Nephron (organoid): ENCODE measurements around the gene DOC2A.
"Not testable (repeated sequence)": the region's sequence is repeated elsewhere in the genome, so short reads cannot be mapped to it uniquely, and the experiment has no call there.

Experiments used
- H3K27ac Mint-ChIP-seq, 3 experiments: 2 replicates each; pipeline ENCODE4 v1.8.0; 2020; ENCODE audit warnings: mixed read lengths in 3 of 3, mild to moderate bottlenecking in 2 of 3, moderate library complexity in 1 of 3
- H3K27me3 Mint-ChIP-seq: 2 replicates; pipeline ENCODE4 v1.8.0; 2021; ENCODE audit warnings: low read depth, mild to moderate bottlenecking, moderate library complexity, mixed read lengths
- H3K36me3 Mint-ChIP-seq: 2 replicates; pipeline ENCODE4 v1.8.0; 2020; ENCODE audit warnings: low read depth, mixed read lengths
- H3K4me1 Mint-ChIP-seq: 2 replicates; pipeline ENCODE4 v1.8.0; 2020; ENCODE audit warnings: mixed read lengths
- H3K4me3 Mint-ChIP-seq, 3 experiments: 2 replicates each; pipeline ENCODE4 v1.8.0; 2020; ENCODE audit warnings: mild to moderate bottlenecking in 3 of 3, mixed read lengths in 3 of 3, moderate library complexity in 2 of 3
- H3K9me3 Mint-ChIP-seq: 2 replicates; pipeline ENCODE4 v1.8.0; 2020; ENCODE audit warnings: mixed read lengths
- CTCF ChIP-seq, 3 experiments: fragments of 200-600 bp; sonication (generic); IDR thresholded peaks; one replicate each; pipeline ENCODE4 v1.5.0; 2021; ENCODE audit warnings: antibody characterized with exemption in 3 of 3; ENCODE audit not compliant: unreplicated experiment in 3 of 3

The DOC2A gene

GRCh38 chr16:30017277-30017656 lies 6.4 kb upstream of the DOC2A start:
- no peaks in the 10 kb centered on the region for H3K9me3 Mint-ChIP-seq
- H3K36me3 Mint-ChIP-seq = no peaks in the 10 kb centered on the region
- H3K27ac Mint-ChIP-seq = no peak overlapping the region
- no peak overlapping the region for H3K4me3 Mint-ChIP-seq
- TF ChIP-seq CTCF (IDR thresholded peaks at IDR 0.05; ENCODE audit: unreplicated experiment in 3 of 3) = no peak
- no peaks in the 10 kb centered on the region for H3K4me1 Mint-ChIP-seq
- peaks cover 40% of the 10 kb centered on the region for H3K27me3 Mint-ChIP-seq

GRCh38 chr16:30016555-30017276 lies 5.9 kb upstream of the DOC2A start:
- no peaks in the 10 kb centered on the region for H3K9me3 Mint-ChIP-seq
- H3K27ac Mint-ChIP-seq = no peak overlapping the region
- no peak overlapping the region for H3K4me3 Mint-ChIP-seq
- H3K4me1 Mint-ChIP-seq = peaks cover 5% of the 10 kb centered on the region
- H3K36me3 Mint-ChIP-seq = no peaks in the 10 kb centered on the region
- peaks cover 45% of the 10 kb centered on the region for H3K27me3 Mint-ChIP-seq
- no peak for TF ChIP-seq CTCF (IDR thresholded peaks at IDR 0.05; ENCODE audit: unreplicated experiment in 3 of 3)

- not testable (repeated sequence) for H3K36me3 Mint-ChIP-seq, H3K27ac Mint-ChIP-seq, H3K9me3 Mint-ChIP-seq, H3K4me1 Mint-ChIP-seq
- Mint-ChIP-seq H3K4me3 (peak overlapping the region in 1 of 3 experiments; percentile 30), H3K27me3 (peaks cover 36% of the 10 kb centered on the region)
These were observed 4.6 kb upstream of the DOC2A start for GRCh38 chr16:30015450-30015849.

- H3K4me1 Mint-ChIP-seq, H3K27ac Mint-ChIP-seq, H3K9me3 Mint-ChIP-seq, H3K36me3 Mint-ChIP-seq: not testable (repeated sequence)
- Mint-ChIP-seq H3K4me3 (peak overlapping the region in 2 of 3 experiments; percentile 40 to 84), H3K27me3 (peaks cover 50% of the 10 kb centered on the region)
These were observed 1.8 kb upstream of the DOC2A start for GRCh38 chr16:30012598-30012997.

GRCh38 chr16:30011714-30012504 lies 1.1 kb upstream of the DOC2A start:
- Mint-ChIP-seq H3K36me3 (no peaks in the 10 kb centered on the region), H3K4me1 (peaks cover 5% of the 10 kb centered on the region), H3K4me3 (peak overlapping the region; percentile 84 to 88 (median 87)), H3K27me3 (peaks cover 50% of the 10 kb centered on the region), H3K9me3 (no peaks in the 10 kb centered on the region), H3K27ac (no peak overlapping the region)
- no peak for TF ChIP-seq CTCF (IDR thresholded peaks at IDR 0.05; ENCODE audit: unreplicated experiment in 3 of 3)

GRCh38 chr16:30009990-30010843 lies 610 bp downstream of the DOC2A start:
- no peak overlapping the region for H3K27ac Mint-ChIP-seq
- no peak for TF ChIP-seq CTCF (IDR thresholded peaks at IDR 0.05; ENCODE audit: unreplicated experiment in 3 of 3)
- H3K36me3 Mint-ChIP-seq = no peaks in the 10 kb centered on the region
- peaks cover 5% of the 10 kb centered on the region for H3K4me1 Mint-ChIP-seq
- peak overlapping the region; percentile 65 to 72 (median 70) for H3K4me3 Mint-ChIP-seq
- H3K27me3 Mint-ChIP-seq = peaks cover 45% of the 10 kb centered on the region
- no peaks in the 10 kb centered on the region for H3K9me3 Mint-ChIP-seq
